ENCODE results near the gene MED1. TPM values are rescaled to one million over a fixed set of nuclear protein-coding genes. Genes with fewer than 3 reads are reported as not detected.

The MED1 gene
- total and polyA plus RNA-seq, 9 of the 15 experiments (the other 6 are each of a cell fraction or from before 2014, with no cell fraction given): 14.0 to 59.8 (median 46.7) TPM

GRCh38 chr17:39364236-39365025 lies 86.6 kb downstream of the MED1 start (continued):
- TF ChIP-seq HDAC8 (tag; IDR thresholded peaks at IDR 0.05) (no peak), CAMTA2 (CRISPR knock-in tag; conservative IDR thresholded peaks at IDR 0.05) (no peak), ESRRA (IDR thresholded peaks at IDR 0.05; ENCODE audit: borderline replicate concordance, low read depth) (no peak), SRSF9 (IDR thresholded peaks at IDR 0.05; ENCODE audit: borderline replicate concordance, low read depth, low read length) (no peak), WHSC1 (IDR thresholded peaks at IDR 0.05; ENCODE audit: low read length) (no peak), ZNF316 (IDR thresholded peaks at IDR 0.05) (no peak), BCOR (IDR thresholded peaks at IDR 0.05) (peak; percentile 12; the same call in 1 of the 2 replicates), NRF1 (conservative IDR thresholded peaks at IDR 0.05 in 1 of 2, IDR thresholded peaks at IDR 0.05 in 1 of 2) (no peak)
- TF ChIP-seq, protein P1, sequence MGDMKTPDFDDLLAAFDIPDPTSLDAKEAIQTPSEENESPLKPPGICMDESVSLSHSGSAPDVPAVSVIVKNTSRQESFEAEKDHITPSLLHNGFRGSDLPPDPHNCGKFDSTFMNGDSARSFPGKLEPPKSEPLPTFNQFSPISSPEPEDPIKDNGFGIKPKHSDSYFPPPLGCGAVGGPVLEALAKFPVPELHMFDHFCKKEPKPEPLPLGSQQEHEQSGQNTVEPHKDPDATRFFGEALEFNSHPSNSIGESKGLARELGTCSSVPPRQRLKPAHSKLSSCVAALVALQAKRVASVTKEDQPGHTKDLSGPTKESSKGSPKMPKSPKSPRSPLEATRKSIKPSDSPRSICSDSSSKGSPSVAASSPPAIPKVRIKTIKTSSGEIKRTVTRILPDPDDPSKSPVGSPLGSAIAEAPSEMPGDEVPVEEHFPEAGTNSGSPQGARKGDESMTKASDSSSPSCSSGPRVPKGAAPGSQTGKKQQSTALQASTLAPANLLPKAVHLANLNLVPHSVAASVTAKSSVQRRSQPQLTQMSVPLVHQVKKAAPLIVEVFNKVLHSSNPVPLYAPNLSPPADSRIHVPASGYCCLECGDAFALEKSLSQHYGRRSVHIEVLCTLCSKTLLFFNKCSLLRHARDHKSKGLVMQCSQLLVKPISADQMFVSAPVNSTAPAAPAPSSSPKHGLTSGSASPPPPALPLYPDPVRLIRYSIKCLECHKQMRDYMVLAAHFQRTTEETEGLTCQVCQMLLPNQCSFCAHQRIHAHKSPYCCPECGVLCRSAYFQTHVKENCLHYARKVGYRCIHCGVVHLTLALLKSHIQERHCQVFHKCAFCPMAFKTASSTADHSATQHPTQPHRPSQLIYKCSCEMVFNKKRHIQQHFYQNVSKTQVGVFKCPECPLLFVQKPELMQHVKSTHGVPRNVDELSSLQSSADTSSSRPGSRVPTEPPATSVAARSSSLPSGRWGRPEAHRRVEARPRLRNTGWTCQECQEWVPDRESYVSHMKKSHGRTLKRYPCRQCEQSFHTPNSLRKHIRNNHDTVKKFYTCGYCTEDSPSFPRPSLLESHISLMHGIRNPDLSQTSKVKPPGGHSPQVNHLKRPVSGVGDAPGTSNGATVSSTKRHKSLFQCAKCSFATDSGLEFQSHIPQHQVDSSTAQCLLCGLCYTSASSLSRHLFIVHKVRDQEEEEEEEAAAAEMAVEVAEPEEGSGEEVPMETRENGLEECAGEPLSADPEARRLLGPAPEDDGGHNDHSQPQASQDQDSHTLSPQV (IDR thresholded peaks at IDR 0.05): peak; percentile 64
- TF ChIP-seq, protein P2, sequence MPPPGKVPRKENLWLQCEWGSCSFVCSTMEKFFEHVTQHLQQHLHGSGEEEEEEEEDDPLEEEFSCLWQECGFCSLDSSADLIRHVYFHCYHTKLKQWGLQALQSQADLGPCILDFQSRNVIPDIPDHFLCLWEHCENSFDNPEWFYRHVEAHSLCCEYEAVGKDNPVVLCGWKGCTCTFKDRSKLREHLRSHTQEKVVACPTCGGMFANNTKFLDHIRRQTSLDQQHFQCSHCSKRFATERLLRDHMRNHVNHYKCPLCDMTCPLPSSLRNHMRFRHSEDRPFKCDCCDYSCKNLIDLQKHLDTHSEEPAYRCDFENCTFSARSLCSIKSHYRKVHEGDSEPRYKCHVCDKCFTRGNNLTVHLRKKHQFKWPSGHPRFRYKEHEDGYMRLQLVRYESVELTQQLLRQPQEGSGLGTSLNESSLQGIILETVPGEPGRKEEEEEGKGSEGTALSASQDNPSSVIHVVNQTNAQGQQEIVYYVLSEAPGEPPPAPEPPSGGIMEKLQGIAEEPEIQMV (tag; conservative IDR thresholded peaks at IDR 0.05; ENCODE audit: low read depth): no peak

All from K562 (cell line).